WI38 (cell line): ENCODE measurements around the gene CHCHD2.
"Not testable (repeated sequence)": the region's sequence is repeated elsewhere in the genome, so short reads cannot be mapped to it uniquely, and the experiment has no call there.

Source experiments
- H3K4me3 ChIP-seq: 2 replicates; pipeline ENCODE4 v1.5.1; 2011; ENCODE audit warnings: low read depth, mild to moderate bottlenecking, control low read depth, low read length
- CTCF ChIP-seq: IDR thresholded peaks from 2 replicates; pipeline ENCODE4 v1.5.1; 2012; ENCODE audit warnings: low read depth, mild to moderate bottlenecking, control low read depth, low read length

Gene CHCHD2

DNA sequence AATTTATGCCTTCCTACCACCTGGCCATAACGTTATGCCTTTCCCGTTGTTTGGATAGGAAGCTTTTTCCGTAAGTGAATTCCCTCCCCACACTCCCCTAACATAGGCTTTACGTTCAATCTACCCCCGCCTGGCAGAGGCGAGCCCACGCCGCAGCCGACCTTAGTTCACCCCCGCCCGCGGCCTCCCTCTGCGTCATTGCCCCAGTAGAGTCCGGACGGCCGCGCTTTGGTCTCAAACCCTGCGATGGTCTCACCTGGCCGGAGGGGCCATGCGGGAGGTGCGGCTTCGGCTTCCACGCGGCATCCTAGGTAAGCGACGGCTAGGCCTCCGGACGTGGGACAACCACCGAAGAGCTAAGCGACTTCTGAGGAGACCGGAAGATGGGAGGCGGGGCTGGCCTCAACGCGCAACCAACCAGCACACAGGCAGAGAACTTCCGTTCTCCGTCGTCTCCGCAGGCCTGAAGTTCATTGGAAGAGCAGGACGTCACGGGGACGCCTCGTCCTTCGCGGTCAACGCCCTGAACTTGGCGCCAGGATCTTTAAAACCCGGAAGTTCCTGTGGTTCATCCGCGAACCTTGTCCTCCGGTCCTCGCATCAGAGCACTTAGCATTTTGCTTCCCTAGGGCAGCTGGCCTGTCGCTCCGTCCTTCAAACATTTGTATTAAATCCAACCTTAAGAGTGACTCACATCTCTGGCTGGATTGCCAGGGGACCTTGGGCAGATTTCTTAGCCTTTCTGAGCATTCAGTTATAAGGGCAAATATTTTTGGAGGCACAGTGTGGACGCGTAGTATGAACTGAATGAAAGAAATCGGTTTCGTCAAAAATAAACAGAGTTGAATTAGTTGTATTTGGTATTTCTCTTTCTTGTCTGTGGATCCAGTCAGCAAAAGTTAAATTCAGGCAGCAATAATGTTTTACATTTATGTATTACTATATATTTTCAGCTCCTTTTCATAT lies at the start of gene CHCHD2:
Gene CHCHD2, minus strand, starts transcription at position 369 of the 966 bp plus-strand sequence. Its CDS starts 63 bp downstream, at position 306.
- peak within 1 kb of the TSS; percentile 72 for H3K4me3 ChIP-seq
- TF ChIP-seq CTCF = no peak

GRCh38 chr7:56131062-56131461 lies 24.8 kb upstream of the CHCHD2 start:
- H3K4me3 ChIP-seq = not testable (repeated sequence)

GRCh38 chr7:56127241-56127975 lies 21.1 kb upstream of the CHCHD2 start:
- no peak overlapping the region for H3K4me3 ChIP-seq
- TF ChIP-seq CTCF = no peak

- TF ChIP-seq CTCF = no peak
- H3K4me3 ChIP-seq = peak overlapping the region; percentile 14; the same call in 1 of the 2 replicates
Observed at GRCh38 chr7:56125831-56126230, 19.6 kb upstream of the CHCHD2 start.

DNA sequence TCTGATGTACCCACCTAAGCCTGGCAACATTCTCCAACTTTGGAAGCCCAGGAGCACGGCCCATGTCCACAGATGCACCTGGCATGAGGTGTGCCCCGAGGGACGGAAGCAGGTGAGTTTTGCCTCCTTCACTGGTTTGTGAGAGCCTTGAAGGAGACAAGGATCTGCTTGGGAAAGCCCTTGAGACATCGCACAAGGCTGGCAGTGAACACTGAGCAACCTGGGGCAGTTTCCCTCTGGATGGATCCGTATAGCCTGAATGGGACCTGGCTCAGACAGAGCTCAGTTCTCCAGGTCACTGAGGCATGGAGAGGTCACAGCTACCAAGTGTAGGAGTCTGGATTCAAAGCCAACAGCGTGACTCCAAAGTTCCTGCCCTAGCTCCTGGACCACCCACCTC lies 18.7 kb upstream of the CHCHD2 start:
- no peak overlapping the region for H3K4me3 ChIP-seq
- no peak for TF ChIP-seq CTCF

GRCh38 chr7:56121440-56121839 lies 15.2 kb upstream of the CHCHD2 start:
- H3K4me3 ChIP-seq = no peak overlapping the region
- no peak for TF ChIP-seq CTCF

- no peak for TF ChIP-seq CTCF
- no peak within 1 kb of the TSS for H3K4me3 ChIP-seq
Observed at GRCh38 chr7:56115852-56116538, 9.7 kb upstream of the CHCHD2 start, which contains the start of gene NUPR2. TSS of gene NUPR2 (minus strand) at chr7:56116417. CDS start at chr7:56116314, 103 bp downstream.

DNA sequence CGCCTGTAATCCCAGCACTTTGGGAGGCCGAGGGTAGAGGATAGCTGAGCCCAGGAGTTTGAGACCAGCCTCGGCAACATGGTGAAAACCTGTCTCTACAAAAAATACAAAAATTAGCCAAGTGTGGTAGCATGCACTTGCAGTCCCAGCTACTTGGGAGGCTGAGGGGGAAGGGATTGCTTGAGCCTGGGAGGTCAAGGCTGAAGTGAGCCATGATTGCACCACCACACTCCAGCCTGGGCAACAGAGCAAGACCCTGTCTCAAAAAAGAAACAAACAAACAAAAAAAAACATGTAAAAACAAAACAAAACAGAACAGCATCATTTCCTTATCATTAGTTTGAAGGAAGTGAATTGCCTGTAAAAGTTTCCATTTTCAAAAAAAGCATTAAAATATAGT lies 6.0 kb upstream of the CHCHD2 start:
- H3K4me3 ChIP-seq = not testable (repeated sequence)
